ENCODE data around the gene FBLL1. TPM values are rescaled to one million over a fixed set of nuclear protein-coding genes. Genes with fewer than 3 reads are reported as not detected.

Gene FBLL1
- total and polyA plus RNA-seq, 9 of the 15 experiments (the other 6 are each of a cell fraction or from before 2014, with no cell fraction given) = not detected

GRCh38 chr5:168579488-168580226, 50.6 kb downstream of the FBLL1 start (continued):
- TF ChIP-seq MIER1 (IDR thresholded peaks at IDR 0.05; ENCODE audit: low read depth) (no peak), ZNF121 (CRISPR knock-in tag; conservative IDR thresholded peaks at IDR 0.05) (no peak), HMG20A (CRISPR knock-in tag; conservative IDR thresholded peaks at IDR 0.05) (no peak), ZNF175 (CRISPR knock-in tag; IDR thresholded peaks at IDR 0.05; ENCODE audit: low read depth) (no peak; the same call in 1 of the 2 replicates), WHSC1 (IDR thresholded peaks at IDR 0.05; ENCODE audit: low read length) (no peak), ZFP36 (IDR thresholded peaks at IDR 0.05; ENCODE audit: low read depth, low read length, partially characterized antibody) (peak; percentile 4), MEF2D (tag; conservative IDR thresholded peaks at IDR 0.05; ENCODE audit: low read depth) (no peak), MAFG (tag; conservative IDR thresholded peaks at IDR 0.05) (no peak), KLF13 (tag; IDR thresholded peaks at IDR 0.05; ENCODE audit: borderline replicate concordance, low read depth) (no peak), ZNF785 (CRISPR knock-in tag; IDR thresholded peaks at IDR 0.05) (no peak), GTF3C2 (IDR thresholded peaks at IDR 0.05; ENCODE audit: borderline replicate concordance, extremely low read depth, insufficient read length) (no peak), MXD1 (CRISPR knock-in tag; IDR thresholded peaks at IDR 0.05; ENCODE audit: borderline replicate concordance, poor library complexity, severe bottlenecking) (no peak), RAD51 (IDR thresholded peaks at IDR 0.05; ENCODE audit: borderline replicate concordance, low read depth) (peak; percentile 94), PHF21A (IDR thresholded peaks at IDR 0.05; ENCODE audit: borderline replicate concordance, low read depth) (no peak), TSC22D4 (tag; IDR thresholded peaks at IDR 0.05) (no peak), DPF2 (IDR thresholded peaks at IDR 0.05) (peak; percentile 21; the same call in 1 of the 2 replicates), CUX1 (CRISPR knock-in tag; IDR thresholded peaks at IDR 0.05) (no peak), ZC3H8 (IDR thresholded peaks at IDR 0.05) (no peak), ARNT (IDR thresholded peaks at IDR 0.05) (no peak), EHMT2 (IDR thresholded peaks at IDR 0.05) (no peak)

All from K562 (cell line).